Osteoblast (primary cell): ENCODE measurements around the gene SLC41A3. TPM values are rescaled to one million over a fixed set of nuclear protein-coding genes. Genes with fewer than 3 reads are reported as not detected.

ENCODE experiments used
- DNase-seq: peaks from one replicate; pipeline ENCODE4 v3.0.0; 2011; ENCODE audit warnings: low spot score, mixed read lengths; ENCODE audit not compliant: insufficient read length; ENCODE audit errors: missing footprints
- H2AFZ ChIP-seq: 2 replicates; pipeline ENCODE4 v1.6.0; 2011; ENCODE audit warnings: mild to moderate bottlenecking, low read length
- H3K27ac ChIP-seq: 2 replicates; pipeline ENCODE4 v1.5.1; 2011; ENCODE audit warnings: mild to moderate bottlenecking, low read depth, low read length, moderate library complexity
- H3K27me3 ChIP-seq: 2 replicates; pipeline ENCODE4 v1.6.0; 2012; ENCODE audit warnings: mild to moderate bottlenecking, control low read depth, inconsistent platforms, low read length, moderate library complexity; ENCODE audit not compliant: insufficient read depth
- H3K36me3 ChIP-seq: 2 replicates; pipeline ENCODE4 v1.5.1; 2011; ENCODE audit warnings: mild to moderate bottlenecking, low read length, control low read depth, moderate library complexity; ENCODE audit not compliant: insufficient read depth
- H3K4me1 ChIP-seq: 2 replicates; pipeline ENCODE4 v1.5.1; 2011; ENCODE audit warnings: mild to moderate bottlenecking, low read length, control low read depth, moderate library complexity; ENCODE audit not compliant: insufficient read depth
- H3K4me2 ChIP-seq: 2 replicates; pipeline ENCODE4 v1.6.0; 2011; ENCODE audit warnings: mild to moderate bottlenecking, low read length; ENCODE audit not compliant: insufficient read depth
- H3K4me3 ChIP-seq: fragments of 200-600 bp; sonication (generic); 3 replicates; pipeline ENCODE4 v1.5.1; 2012; ENCODE audit warnings: mild to moderate bottlenecking, low read length, inconsistent platforms; ENCODE audit not compliant: insufficient read depth
- H3K79me2 ChIP-seq: 2 replicates; pipeline ENCODE4 v1.6.0; 2012; ENCODE audit warnings: mild to moderate bottlenecking, low read length, control low read depth, inconsistent platforms; ENCODE audit not compliant: insufficient read depth
- H3K9me3 ChIP-seq: 2 replicates; pipeline ENCODE4 v1.5.1; 2011; ENCODE audit warnings: low read depth, low read length, control low read depth
- H4K20me1 ChIP-seq: 2 replicates; pipeline ENCODE4 v1.6.0; 2012; ENCODE audit warnings: mild to moderate bottlenecking, low read length, control low read depth; ENCODE audit not compliant: insufficient read depth
- total RNA-seq: library from RNA; depleted of rRNA; stranded (reverse); fragments of >200 nt; gene quantifications from 2 replicates; pipeline ENCODE4 v1.2.3, GENCODE V29; 2012
- TF ChIP-seq, protein P1 (sequence below): IDR thresholded peaks from 2 replicates; pipeline ENCODE4 v1.5.1; 2011; ENCODE audit warnings: mild to moderate bottlenecking, low read depth, low read length, moderate library complexity; ENCODE audit errors: extremely low read depth

SLC41A3 gene
- total RNA-seq, 1 donor, result 59.4 TPM

DNA sequence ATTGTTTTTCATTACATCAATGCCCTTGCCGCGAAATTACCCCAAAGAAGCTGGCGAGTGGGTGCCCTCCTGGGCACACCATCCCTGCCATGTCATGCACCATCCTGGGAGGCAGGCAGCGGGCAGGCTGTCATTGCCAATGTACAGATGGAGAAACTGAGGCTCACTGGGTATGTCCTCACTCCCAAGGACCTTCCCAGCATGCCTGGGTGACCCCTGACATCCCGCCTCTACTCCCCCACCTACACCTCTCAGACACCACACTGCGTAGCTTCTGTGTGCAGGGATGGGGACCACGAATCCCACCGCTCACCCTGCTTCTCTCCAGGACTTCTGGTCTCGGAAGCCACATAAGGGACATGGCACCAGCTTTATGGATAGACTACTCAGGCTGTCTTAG lies 41.0 kb upstream of the SLC41A3 start:
- Histone ChIP-seq H3K27me3 (peaks cover 24% of the 10 kb centered on the region), H2AFZ (no peak overlapping the region)

DNA sequence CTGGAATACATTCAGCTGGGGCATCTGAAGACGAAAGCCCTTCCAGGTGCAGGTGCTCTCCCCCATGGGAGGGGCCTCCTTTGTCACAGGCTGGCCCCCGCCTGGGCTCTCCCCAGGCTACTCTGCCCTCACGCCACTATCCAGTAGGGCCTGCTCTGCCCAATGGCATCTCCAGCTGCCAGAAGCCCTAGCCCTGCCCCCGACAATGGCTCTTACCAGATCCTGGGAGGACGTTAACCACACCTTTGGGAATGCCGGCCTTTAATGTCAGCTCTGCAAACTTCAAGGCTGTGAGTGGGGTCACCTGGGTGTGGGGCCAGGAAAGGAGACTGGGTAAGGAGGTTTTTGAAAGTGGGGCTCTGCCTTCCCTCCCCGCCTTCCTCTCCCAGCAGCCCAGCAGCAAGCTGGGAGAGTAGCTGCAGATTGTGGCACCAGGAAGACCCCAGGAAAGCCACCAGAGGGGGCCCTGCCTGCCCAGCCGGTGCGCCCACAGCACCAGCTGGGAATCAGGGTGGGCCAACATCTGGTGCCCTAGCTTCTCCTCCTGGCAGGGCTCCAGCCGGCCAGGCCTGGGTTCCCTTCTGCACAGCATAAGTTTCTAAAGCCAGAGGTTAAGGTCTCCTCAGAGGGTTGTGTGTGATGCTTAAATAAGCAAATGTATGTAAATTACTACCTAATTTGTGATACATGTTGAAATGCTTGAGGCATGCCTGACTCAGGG lies 40.4 kb upstream of the SLC41A3 start:
- no peak overlapping the region for H3K4me2 ChIP-seq
- TF ChIP-seq, protein P1, sequence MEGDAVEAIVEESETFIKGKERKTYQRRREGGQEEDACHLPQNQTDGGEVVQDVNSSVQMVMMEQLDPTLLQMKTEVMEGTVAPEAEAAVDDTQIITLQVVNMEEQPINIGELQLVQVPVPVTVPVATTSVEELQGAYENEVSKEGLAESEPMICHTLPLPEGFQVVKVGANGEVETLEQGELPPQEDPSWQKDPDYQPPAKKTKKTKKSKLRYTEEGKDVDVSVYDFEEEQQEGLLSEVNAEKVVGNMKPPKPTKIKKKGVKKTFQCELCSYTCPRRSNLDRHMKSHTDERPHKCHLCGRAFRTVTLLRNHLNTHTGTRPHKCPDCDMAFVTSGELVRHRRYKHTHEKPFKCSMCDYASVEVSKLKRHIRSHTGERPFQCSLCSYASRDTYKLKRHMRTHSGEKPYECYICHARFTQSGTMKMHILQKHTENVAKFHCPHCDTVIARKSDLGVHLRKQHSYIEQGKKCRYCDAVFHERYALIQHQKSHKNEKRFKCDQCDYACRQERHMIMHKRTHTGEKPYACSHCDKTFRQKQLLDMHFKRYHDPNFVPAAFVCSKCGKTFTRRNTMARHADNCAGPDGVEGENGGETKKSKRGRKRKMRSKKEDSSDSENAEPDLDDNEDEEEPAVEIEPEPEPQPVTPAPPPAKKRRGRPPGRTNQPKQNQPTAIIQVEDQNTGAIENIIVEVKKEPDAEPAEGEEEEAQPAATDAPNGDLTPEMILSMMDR, result no peak

More for the DNA sequence above, 41.0 kb upstream of the SLC41A3 start:
- no peaks in the 10 kb centered on the region for H3K79me2 ChIP-seq
- H3K4me3 ChIP-seq, result no peak overlapping the region
- no peaks in the 10 kb centered on the region for H3K4me1 ChIP-seq
- no peaks in the 10 kb centered on the region for H3K9me3 ChIP-seq
- no peak for DNase-seq
- no peaks in the 10 kb centered on the region for H3K36me3 ChIP-seq
- TF ChIP-seq, protein P1, result no peak
- no peak overlapping the region for H3K27ac ChIP-seq
- no peaks in the 10 kb centered on the region for H4K20me1 ChIP-seq
- H3K4me2 ChIP-seq, result no peak overlapping the region

DNA sequence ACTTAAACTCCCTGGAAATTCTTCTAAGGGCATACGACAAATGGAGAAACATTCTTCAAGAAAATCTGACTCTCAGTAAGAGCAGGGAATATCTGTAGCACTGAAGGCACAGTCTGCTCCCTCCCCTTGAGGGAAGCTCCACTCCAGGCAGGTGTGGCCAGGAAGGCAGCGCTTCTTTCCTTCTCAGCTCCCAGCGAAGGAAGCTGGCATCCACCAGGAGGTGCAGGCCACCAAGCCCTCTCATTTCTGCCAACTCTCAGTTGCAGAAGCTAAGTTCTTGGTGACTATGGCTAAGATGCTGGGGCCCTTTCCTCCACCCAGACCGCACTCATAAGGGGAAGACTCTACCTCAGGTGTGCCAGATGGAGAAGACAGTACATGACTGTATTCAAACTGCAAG lies 37.7 kb upstream of the SLC41A3 start:
- Histone ChIP-seq H3K9me3 (no peaks in the 10 kb centered on the region), H3K36me3 (no peaks in the 10 kb centered on the region), H3K4me1 (no peaks in the 10 kb centered on the region), H3K4me3 (no peak overlapping the region), H3K27me3 (peaks cover 28% of the 10 kb centered on the region), H3K27ac (no peak overlapping the region), H2AFZ (no peak overlapping the region), H4K20me1 (no peaks in the 10 kb centered on the region), H3K4me2 (no peak overlapping the region), H3K79me2 (no peaks in the 10 kb centered on the region)
- TF ChIP-seq, protein P1, result no peak
- DNase-seq, result no peak

More for the DNA sequence above, 40.4 kb upstream of the SLC41A3 start:
- no peak for DNase-seq
- Histone ChIP-seq H3K9me3 (no peaks in the 10 kb centered on the region), H3K36me3 (no peaks in the 10 kb centered on the region), H3K79me2 (no peaks in the 10 kb centered on the region), H3K27ac (no peak overlapping the region), H3K4me3 (no peak overlapping the region), H3K4me1 (no peaks in the 10 kb centered on the region), H3K27me3 (peaks cover 28% of the 10 kb centered on the region), H2AFZ (no peak overlapping the region), H4K20me1 (no peaks in the 10 kb centered on the region)

DNA sequence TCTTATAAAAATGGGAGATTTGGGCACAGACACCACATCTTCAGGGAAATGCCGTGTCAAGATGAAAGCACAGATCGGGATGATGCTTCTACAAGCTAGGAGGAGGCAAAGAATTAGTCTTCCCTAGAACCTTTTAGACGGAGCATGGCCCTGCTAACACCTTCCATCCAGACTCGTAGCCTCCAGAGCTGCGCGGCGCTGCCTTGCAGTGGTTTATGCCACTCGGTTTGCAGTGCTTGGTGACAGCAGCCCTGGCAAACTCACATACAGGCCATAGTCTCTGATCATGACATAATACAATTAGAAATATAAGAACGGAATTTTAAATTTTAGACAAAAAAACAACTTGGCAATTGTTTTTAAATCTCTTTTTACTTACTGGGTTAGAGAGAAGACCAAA lies 37.1 kb upstream of the SLC41A3 start:
- TF ChIP-seq, protein P1, result no peak
- H3K4me3 ChIP-seq, result no peak overlapping the region
- no peak overlapping the region for H3K4me2 ChIP-seq
- no peaks in the 10 kb centered on the region for H3K9me3 ChIP-seq
- H3K4me1 ChIP-seq, result no peaks in the 10 kb centered on the region
- H3K27me3 ChIP-seq, result peaks cover 28% of the 10 kb centered on the region
- H3K27ac ChIP-seq, result no peak overlapping the region
- H3K36me3 ChIP-seq, result no peaks in the 10 kb centered on the region
- H3K79me2 ChIP-seq, result no peaks in the 10 kb centered on the region
- DNase-seq, result no peak
- H4K20me1 ChIP-seq, result no peaks in the 10 kb centered on the region
- H2AFZ ChIP-seq, result no peak overlapping the region
